ENCODE data around the gene BBOF1. TPM values are rescaled to one million over a fixed set of nuclear protein-coding genes. Genes with fewer than 3 reads are reported as not detected.
"Not testable (repeated sequence)": the region's sequence is repeated elsewhere in the genome, so short reads cannot be mapped to it uniquely, and the experiment has no call there.

Gene BBOF1, protein sequence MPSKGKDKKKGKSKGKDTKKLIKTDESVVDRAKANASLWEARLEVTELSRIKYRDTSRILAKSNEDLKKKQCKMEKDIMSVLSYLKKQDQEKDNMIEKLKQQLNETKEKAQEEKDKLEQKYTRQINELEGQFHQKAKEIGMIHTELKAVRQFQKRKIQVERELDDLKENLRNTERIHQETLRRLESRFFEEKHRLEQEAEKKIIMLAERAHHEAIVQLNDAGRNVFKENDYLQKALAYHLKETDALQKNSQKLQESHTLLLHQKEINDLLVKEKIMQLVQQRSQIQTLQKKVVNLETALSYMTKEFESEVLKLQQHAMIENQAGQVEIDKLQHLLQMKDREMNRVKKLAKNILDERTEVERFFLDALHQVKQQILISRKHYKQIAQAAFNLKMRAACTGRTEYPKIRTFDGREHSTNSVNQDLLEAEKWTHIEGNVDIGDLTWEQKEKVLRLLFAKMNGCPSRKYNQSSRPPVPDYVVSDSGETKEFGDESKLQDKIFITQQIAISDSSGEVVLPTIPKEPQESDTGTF
- total RNA-seq (2014; rRNA removed; shearing (Covaris generic); ENCODE audit: low replicate concordance), result 0.87 and 1.5 TPM in 2 replicates

DNA sequence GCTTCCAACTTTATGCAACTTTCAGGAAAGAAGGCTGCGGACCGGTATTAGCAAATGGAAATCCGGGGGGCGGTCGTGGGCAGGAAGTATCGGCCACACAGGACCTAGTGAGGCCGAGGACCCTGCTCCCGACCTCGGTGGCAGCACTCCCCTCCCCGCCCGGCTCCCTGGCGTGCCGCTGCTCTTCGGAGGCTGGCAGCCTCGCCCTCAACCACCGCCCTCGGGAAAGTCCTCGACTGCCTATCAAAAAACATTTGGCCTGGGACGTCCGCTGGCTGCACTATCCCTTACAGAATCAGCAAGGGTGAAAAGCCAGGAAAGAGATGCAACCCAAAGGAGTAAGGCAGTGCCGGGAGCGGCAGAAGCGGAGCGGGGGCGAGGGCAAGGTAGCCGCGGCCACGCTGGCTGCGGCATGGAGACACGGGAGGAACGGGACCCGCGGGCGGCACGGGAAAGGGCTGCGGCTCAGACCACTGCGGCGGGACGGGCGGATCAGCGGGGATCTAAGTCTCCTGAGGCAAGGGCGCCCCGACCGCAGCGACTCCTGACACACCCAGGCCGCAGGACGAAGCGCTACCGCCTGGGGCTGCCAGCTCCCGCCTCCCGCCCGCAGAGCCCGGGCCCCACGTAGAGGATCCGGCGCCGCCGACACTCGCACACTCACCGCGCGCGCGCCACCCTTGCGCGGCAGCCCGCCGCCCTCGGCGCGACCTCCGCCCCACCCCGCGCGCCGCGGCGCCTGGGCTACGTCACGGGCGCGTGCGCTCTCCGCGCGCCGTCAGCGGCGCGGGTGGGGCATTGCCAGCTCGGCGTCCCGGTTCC, at the start of gene BBOF1, which contains the start of gene ENTPD5:
BBOF1 (plus strand) TSS at position 764 of the 822 bp plus-strand sequence. CDS start 130 bp downstream, outside the sequence.
ENTPD5 (minus strand) TSS at position 703 of the 822 bp plus-strand sequence. CDS start 31,186 bp downstream, outside the sequence.
- peak; percentile 80 for DNase-seq (ENCODE audit: low read depth)
- in situ Hi-C loops (cut with HindIII; ENCODE audit: low pct_unique_long_range_greater_than_20kb, low sequenced_read_pairs), result no loop called here

- DNase-seq (ENCODE audit: low read depth), result no peak
- in situ Hi-C loops (cut with HindIII; ENCODE audit: low pct_unique_long_range_greater_than_20kb, low sequenced_read_pairs), result no loop called here
Measured at GRCh38 chr14:73973497-73973896, 45.7 kb upstream of the BBOF1 start.

DNA sequence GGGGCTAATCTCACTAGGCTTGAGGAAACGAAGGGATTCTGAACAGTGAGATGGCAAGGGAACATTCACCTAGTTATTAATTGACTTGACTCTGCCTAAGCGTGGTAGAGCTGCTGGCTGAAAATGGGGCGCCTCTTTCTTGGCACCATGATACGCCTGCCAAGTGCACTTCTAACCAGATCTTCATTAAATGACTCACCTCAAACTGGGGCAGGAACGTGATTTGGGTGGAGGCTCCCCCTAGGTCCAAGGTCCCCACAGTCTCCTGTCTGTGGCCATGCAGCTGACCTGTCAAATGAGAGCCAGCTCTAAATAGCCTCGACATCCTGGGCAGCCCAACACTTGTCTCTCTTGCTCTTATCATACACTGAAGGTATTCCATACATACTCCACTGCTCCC, 43.0 kb upstream of the BBOF1 start:
- DNase-seq (ENCODE audit: low read depth), result no peak
- in situ Hi-C loops (cut with HindIII; ENCODE audit: low pct_unique_long_range_greater_than_20kb, low sequenced_read_pairs), result no loop called here

GRCh38 chr14:73977896-73978295, 41.3 kb upstream of the BBOF1 start:
- DNase-seq (ENCODE audit: low read depth), result no peak
- in situ Hi-C loops (cut with HindIII; ENCODE audit: low pct_unique_long_range_greater_than_20kb, low sequenced_read_pairs), result no loop called here

DNA sequence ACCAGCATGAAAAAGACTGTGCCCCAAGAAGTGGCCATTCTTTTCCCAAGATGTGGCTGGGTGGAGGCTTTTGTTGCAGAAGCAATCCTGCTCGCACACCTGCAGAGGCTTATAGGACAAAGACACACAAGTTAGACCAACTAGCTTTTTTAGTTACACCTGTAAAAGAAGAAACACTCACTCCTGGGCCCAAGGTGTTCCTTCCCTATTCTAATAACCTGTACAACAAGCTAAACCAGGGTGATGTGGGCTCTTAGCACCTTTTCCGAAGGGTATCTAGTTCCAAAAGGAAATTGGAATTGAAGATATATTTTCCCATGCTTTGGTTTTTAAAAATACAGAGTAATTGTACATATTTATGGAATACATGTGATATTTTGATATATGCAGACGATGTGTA, 31.1 kb upstream of the BBOF1 start:
- DNase-seq (ENCODE audit: low read depth), result no peak
- in situ Hi-C loops (cut with HindIII; ENCODE audit: low pct_unique_long_range_greater_than_20kb, low sequenced_read_pairs), result no loop called here

GRCh38 chr14:73988656-73989055, 30.5 kb upstream of the BBOF1 start:
- DNase-seq (ENCODE audit: low read depth); in situ Hi-C loops (cut with HindIII; ENCODE audit: low pct_unique_long_range_greater_than_20kb, low sequenced_read_pairs): not testable (repeated sequence)

DNA sequence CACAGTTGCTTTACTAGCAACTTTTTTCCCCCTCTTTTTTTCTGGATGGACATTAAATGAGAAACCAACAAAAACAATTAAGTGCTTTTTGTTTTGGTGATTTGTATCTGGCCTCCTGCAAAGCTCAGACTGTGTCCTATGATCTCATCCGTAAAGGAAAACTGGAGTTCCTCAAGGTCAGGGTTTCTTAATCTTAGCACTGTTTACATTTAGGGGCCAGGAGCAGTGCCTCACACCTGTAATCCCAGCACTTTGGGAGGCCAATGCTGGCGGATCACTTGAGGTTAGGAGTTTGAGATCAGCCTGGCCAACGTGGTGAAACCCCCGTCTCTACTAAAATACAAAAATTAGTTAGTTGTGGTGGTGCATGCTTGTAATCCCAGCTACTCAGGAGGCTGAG, 28.1 kb upstream of the BBOF1 start:
- in situ Hi-C loops (cut with HindIII; ENCODE audit: low pct_unique_long_range_greater_than_20kb, low sequenced_read_pairs), result no loop called here
- no peak for DNase-seq (ENCODE audit: low read depth)

DNA sequence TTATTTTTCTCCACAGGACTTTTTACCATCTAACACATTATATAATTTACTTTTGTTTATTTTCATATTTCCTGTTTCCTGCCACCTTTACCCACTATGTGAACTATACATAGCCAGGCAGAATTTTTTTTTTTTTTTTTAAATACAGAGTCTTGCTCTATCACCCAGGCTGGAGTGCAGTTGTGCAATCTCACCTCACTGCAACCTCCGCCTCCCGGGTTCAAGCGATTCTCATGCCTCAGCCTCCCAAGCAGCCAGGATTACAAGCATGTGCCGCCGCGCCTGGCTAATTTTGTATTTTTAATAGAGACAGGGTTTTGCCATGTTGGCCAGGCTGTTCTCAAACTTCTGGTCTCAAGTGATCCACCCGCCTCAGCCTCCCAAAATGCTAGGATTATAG, 24.2 kb upstream of the BBOF1 start:
- in situ Hi-C loops (cut with HindIII; ENCODE audit: low pct_unique_long_range_greater_than_20kb, low sequenced_read_pairs), result not testable (repeated sequence)
- DNase-seq (ENCODE audit: low read depth), result peak; percentile 55

- in situ Hi-C loops (cut with HindIII; ENCODE audit: low pct_unique_long_range_greater_than_20kb, low sequenced_read_pairs), result no loop called here
Measured at GRCh38 chr14:73995977-73996378, 23.2 kb upstream of the BBOF1 start.

DNA sequence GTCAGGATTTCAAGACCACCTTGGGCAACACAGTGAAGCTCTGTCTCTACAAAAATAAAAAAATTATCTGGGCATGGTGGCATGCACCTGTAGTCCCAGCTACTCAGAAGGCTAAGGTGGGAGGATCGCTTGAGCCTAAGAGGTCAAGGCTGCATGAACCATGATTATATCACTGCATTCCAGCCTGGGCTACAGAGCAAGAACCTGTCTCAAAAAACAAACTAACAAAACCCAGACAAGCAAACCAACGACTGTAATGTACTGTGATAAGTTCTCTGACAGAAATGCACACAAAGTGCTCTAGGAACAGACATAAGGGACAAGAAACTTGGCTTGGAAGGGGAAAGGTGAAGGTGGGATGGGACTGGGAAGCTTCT, 22.4 kb upstream of the BBOF1 start:
- in situ Hi-C loops (cut with HindIII; ENCODE audit: low pct_unique_long_range_greater_than_20kb, low sequenced_read_pairs), result no loop called here
- peak; percentile 36 for DNase-seq (ENCODE audit: low read depth)

More at GRCh38 chr14:73995977-73996378, 23.2 kb upstream of the BBOF1 start:
- peak; percentile 59 for DNase-seq (ENCODE audit: low read depth)

GRCh38 chr14:73997108-73997943, 21.8 kb upstream of the BBOF1 start:
- in situ Hi-C loops (cut with HindIII; ENCODE audit: low pct_unique_long_range_greater_than_20kb, low sequenced_read_pairs), result no loop called here

GRCh38 chr14:73997944-73998447, 21.2 kb upstream of the BBOF1 start:
- DNase-seq (ENCODE audit: low read depth), result no peak
- in situ Hi-C loops (cut with HindIII; ENCODE audit: low pct_unique_long_range_greater_than_20kb, low sequenced_read_pairs), result no loop called here

More at GRCh38 chr14:73997108-73997943, 21.8 kb upstream of the BBOF1 start:
- DNase-seq (ENCODE audit: low read depth), result peak; percentile 52

- in situ Hi-C loops (cut with HindIII; ENCODE audit: low pct_unique_long_range_greater_than_20kb, low sequenced_read_pairs), result no loop called here
- DNase-seq (ENCODE audit: low read depth), result no peak
Measured at GRCh38 chr14:73998726-73999125, 20.4 kb upstream of the BBOF1 start.

DNA sequence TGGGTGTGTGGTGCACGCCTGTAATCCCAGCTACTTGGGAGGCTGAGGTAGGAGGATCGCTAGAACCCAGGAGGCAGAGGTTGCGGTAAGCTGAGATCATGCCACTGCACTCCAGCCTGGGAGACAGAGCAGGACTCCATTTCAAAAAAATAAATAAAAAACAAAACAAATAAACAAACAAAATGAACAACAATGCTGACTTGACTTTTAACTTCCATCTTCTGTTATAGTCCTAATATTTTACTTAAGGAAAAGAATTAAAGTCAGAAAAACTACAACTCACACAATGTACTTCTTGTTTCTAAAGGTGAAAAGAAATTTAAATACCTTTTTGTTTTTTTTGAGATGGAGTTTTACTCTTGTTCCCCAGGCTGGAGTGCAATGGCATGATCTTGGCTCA, 13.5 kb upstream of the BBOF1 start:
- DNase-seq (ENCODE audit: low read depth); in situ Hi-C loops (cut with HindIII; ENCODE audit: low pct_unique_long_range_greater_than_20kb, low sequenced_read_pairs): not testable (repeated sequence)

DNA sequence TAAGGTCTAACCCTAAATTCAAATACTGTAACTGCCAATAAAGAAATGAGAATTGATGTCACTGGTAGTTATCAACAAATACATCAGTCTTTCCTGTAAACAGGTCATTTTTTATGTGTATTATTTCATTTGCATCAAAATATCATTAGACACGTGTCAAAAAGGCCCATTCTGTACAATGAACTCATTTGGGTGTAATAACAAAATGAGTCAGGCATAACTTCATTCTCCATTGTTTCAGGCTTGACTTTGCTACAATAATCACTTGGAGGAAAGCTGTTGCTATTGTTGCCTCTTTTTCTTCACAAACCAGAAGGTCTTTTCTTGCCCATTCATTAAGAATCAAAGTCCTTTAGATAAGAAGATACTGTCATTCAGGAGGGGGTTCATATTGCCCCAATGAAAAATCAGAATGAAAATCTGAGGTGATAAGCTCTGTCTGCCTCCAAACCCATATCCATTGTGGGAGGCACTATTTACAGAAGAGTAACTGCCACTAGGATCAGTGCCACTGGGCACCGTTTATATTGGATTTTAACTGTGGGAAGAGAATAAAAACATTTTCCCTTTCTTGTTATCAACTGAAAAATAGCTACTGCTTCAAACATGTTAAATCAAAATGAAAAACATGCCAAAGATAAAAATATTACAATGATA, 10.2 kb upstream of the BBOF1 start:
- no peak for DNase-seq (ENCODE audit: low read depth)
- in situ Hi-C loops (cut with HindIII; ENCODE audit: low pct_unique_long_range_greater_than_20kb, low sequenced_read_pairs), result no loop called here

GRCh38 chr14:74014299-74014698, 4.8 kb upstream of the BBOF1 start:
- in situ Hi-C loops (cut with HindIII; ENCODE audit: low pct_unique_long_range_greater_than_20kb, low sequenced_read_pairs), result no loop called here
- peak; percentile 82 for DNase-seq (ENCODE audit: low read depth)

DNA sequence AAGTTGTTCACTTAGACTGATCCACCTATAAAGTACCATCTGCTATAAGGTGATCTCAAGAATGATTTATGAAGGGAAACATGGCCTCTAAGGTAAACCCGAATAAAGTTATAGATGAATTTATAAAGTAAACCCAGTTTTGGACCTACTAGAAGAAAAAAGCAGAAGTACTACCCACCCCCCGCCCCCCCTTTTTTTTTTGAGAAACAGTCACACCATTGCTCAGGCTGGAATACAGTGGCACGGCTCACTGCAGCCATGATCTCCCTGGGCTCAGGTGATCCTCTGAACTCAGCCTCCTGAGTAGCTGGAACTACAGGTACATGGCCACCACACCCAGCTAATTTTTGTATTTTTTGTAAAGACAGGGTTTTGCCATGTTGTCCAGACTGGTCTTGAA, 4.0 kb upstream of the BBOF1 start:
- in situ Hi-C loops (cut with HindIII; ENCODE audit: low pct_unique_long_range_greater_than_20kb, low sequenced_read_pairs), result no loop called here
- no peak for DNase-seq (ENCODE audit: low read depth)

All from Caki2 (cell line).